ENCODE results near the gene KLHL15. TPM values are rescaled to one million over a fixed set of nuclear protein-coding genes. Genes with fewer than 3 reads are reported as not detected.

KLHL15 gene
- total RNA-seq, 4 donors from 2014 or later = 8.0 to 21.5 (median 13.0) TPM

GRCh38 chrX:24030597-24030996 lies 3.6 kb upstream of the KLHL15 start:
- intact Hi-C loops (cut with DNase I) = no loop called here
- H3K4me3 ChIP-seq = no peak overlapping the region
- no peaks in the 10 kb centered on the region for H3K36me3 ChIP-seq
- no peaks in the 10 kb centered on the region for H3K9me3 ChIP-seq
- TF ChIP-seq POLR2A (IDR thresholded peaks at IDR 0.05; ENCODE audit: low read depth) = no peak
- H3K27me3 ChIP-seq = no peaks in the 10 kb centered on the region
- no peaks in the 10 kb centered on the region for H3K4me1 ChIP-seq
- 82% methylated on average over 5 of the region's 5 CpGs for WGBS
- no peak overlapping the region for H3K27ac ChIP-seq (replicated peaks in 1 of 4)
- no peak for DNase-seq (ENCODE audit: extremely low spot score)

GRCh38 chrX:24027985-24028384 lies 999 bp upstream of the KLHL15 start:
- 82% methylated on average over 6 of the region's 6 CpGs for WGBS
- DNase-seq (ENCODE audit: extremely low spot score) = no peak
- Histone ChIP-seq H3K4me1 (peaks cover 0 to 9% (median 0%) of the 10 kb centered on the region in 4 donors), H3K4me3 (no peak overlapping the region), H3K9me3 (no peaks in the 10 kb centered on the region), H3K27me3 (no peaks in the 10 kb centered on the region), H3K27ac (replicated peaks in 1 of 4) (no peak overlapping the region), H3K36me3 (no peaks in the 10 kb centered on the region)
- TF ChIP-seq POLR2A (IDR thresholded peaks at IDR 0.05; ENCODE audit: low read depth) (no peak), POLR2AphosphoS5 (IDR thresholded peaks at IDR 0.05) (no peak), EP300 (IDR thresholded peaks at IDR 0.05) (no peak), CTCF (IDR thresholded peaks at IDR 0.05) (no peak)
- intact Hi-C loops (cut with DNase I) = loop anchor here (5.0 to 10.0 kb wide), 2 partner anchors 121 to 243 kb away; partner anchors contain the start of genes APOO, CXorf58 and SAT1

GRCh38 chrX:24026432-24026831 lies 554 bp downstream of the KLHL15 start:
- Histone ChIP-seq H3K27me3 (no peaks in the 10 kb centered on the region), H3K9me3 (no peaks in the 10 kb centered on the region), H3K4me3 (peak overlapping the region; percentile 73 to 84 (median 78)), H3K36me3 (no peaks in the 10 kb centered on the region), H3K4me1 (peaks cover 0 to 12% (median 0%) of the 10 kb centered on the region in 4 donors), H3K27ac (replicated peaks in 1 of 4) (peak overlapping the region; percentile 90 to 97 (median 96))
- TF ChIP-seq POLR2A (IDR thresholded peaks at IDR 0.05; ENCODE audit: low read depth) (no peak), POLR2AphosphoS5 (IDR thresholded peaks at IDR 0.05) (no peak), CTCF (IDR thresholded peaks at IDR 0.05) (no peak), EP300 (IDR thresholded peaks at IDR 0.05) (no peak)
- no peak for DNase-seq (ENCODE audit: extremely low spot score)
- WGBS = 44% methylated on average over 13 of the region's 13 CpGs
- intact Hi-C loops (cut with DNase I) = loop anchor here (5.0 to 10.0 kb wide), 2 partner anchors 119 to 242 kb away; partner anchors contain the start of genes APOO, CXorf58 and SAT1

GRCh38 chrX:24025741-24026403 lies 1.1 kb downstream of the KLHL15 start:
- intact Hi-C loops (cut with DNase I) = loop anchor here (5.0 to 10.0 kb wide), 2 partner anchors 119 to 241 kb away; partner anchors contain the start of genes APOO, CXorf58 and SAT1
- Histone ChIP-seq H3K27me3 (no peaks in the 10 kb centered on the region), H3K4me3 (peak overlapping the region; percentile 73 to 84 (median 78)), H3K36me3 (no peaks in the 10 kb centered on the region), H3K4me1 (peaks cover 0 to 16% (median under 1%) of the 10 kb centered on the region in 4 donors), H3K27ac (replicated peaks in 1 of 4) (peak overlapping the region; percentile 90 to 97 (median 96)), H3K9me3 (no peaks in the 10 kb centered on the region)
- TF ChIP-seq POLR2AphosphoS5 (IDR thresholded peaks at IDR 0.05) = no peak
- TF ChIP-seq POLR2A (IDR thresholded peaks at IDR 0.05; ENCODE audit: low read depth) = peak; percentile 37
- no peak for DNase-seq (ENCODE audit: extremely low spot score)
- 42% methylated on average over 12 of the region's 46 CpGs for WGBS

GRCh38 chrX:24024819-24025740 lies 1.9 kb downstream of the KLHL15 start:
- WGBS = 42% methylated on average over 56 of the region's 111 CpGs
- Histone ChIP-seq H3K36me3 (no peaks in the 10 kb centered on the region), H3K27me3 (no peaks in the 10 kb centered on the region), H3K4me1 (peaks cover 0 to 24% (median 7%) of the 10 kb centered on the region in 4 donors), H3K4me3 (peak overlapping the region; percentile 73 to 84 (median 78)), H3K27ac (replicated peaks in 1 of 4) (peak overlapping the region; percentile 90 to 97 (median 96)), H3K9me3 (no peaks in the 10 kb centered on the region)
- intact Hi-C loops (cut with DNase I) = loop anchor here (5.0 to 10.0 kb wide), 2 partner anchors 118 to 240 kb away; partner anchors contain the start of genes APOO, CXorf58 and SAT1
- TF ChIP-seq EP300 (IDR thresholded peaks at IDR 0.05) (no peak), POLR2A (IDR thresholded peaks at IDR 0.05; ENCODE audit: low read depth) (peak; percentile 82), CTCF (IDR thresholded peaks at IDR 0.05) (peak in 1 of 3 experiments; percentile 22), POLR2AphosphoS5 (IDR thresholded peaks at IDR 0.05) (peak; percentile 82 to 95)
- peak; percentile 93 for DNase-seq (ENCODE audit: extremely low spot score)

Measured in esophagus muscularis mucosa (tissue), 4 donors.